Measurements from ENCODE around the gene PHOX2B.

The PHOX2B gene

GRCh38 chr4:41763729-41764128, 15.2 kb upstream of the PHOX2B start:
- no peak overlapping the region for H3K27ac ChIP-seq (ENCODE audit: low read length)
- H3K4me3 ChIP-seq (ENCODE audit: low read length in 2 of 2) = no peak overlapping the region
- peaks cover 0 to 6% of the 10 kb centered on the region in 2 donors for H3K27me3 ChIP-seq (ENCODE audit: control insufficient read depth in 1 of 2, insufficient read depth in 2 of 2, low read length in 2 of 2)
- peaks cover 0 to 2% of the 10 kb centered on the region in 2 donors for H3K9me3 ChIP-seq (ENCODE audit: control insufficient read depth in 2 of 2, low read length in 2 of 2)
- H3K36me3 ChIP-seq (ENCODE audit: control insufficient read depth in 2 of 2, insufficient read depth in 2 of 2, low read length in 2 of 2) = no peaks in the 10 kb centered on the region
- H3K4me1 ChIP-seq (ENCODE audit: control insufficient read depth, insufficient read depth, low read length) = no peaks in the 10 kb centered on the region
- H3K9ac ChIP-seq (ENCODE audit: low read length in 2 of 2) = no peak overlapping the region

- Histone ChIP-seq H3K4me3 (ENCODE audit: low read length in 2 of 2) (no peak overlapping the region), H3K9me3 (ENCODE audit: control insufficient read depth in 2 of 2, low read length in 2 of 2) (no peaks in the 10 kb centered on the region), H3K27ac (ENCODE audit: low read length) (no peak overlapping the region), H3K27me3 (ENCODE audit: control insufficient read depth in 1 of 2, insufficient read depth in 2 of 2, low read length in 2 of 2) (peaks cover 9 to 14% of the 10 kb centered on the region in 2 donors), H3K4me1 (ENCODE audit: control insufficient read depth, insufficient read depth, low read length) (no peaks in the 10 kb centered on the region), H3K9ac (ENCODE audit: low read length in 2 of 2) (no peak overlapping the region), H3K36me3 (ENCODE audit: control insufficient read depth in 2 of 2, insufficient read depth in 2 of 2, low read length in 2 of 2) (no peaks in the 10 kb centered on the region)
Observed at GRCh38 chr4:41758884-41759283, 10.4 kb upstream of the PHOX2B start.

- no peak overlapping the region for H3K4me3 ChIP-seq (ENCODE audit: low read length in 2 of 2)
- H3K27ac ChIP-seq (ENCODE audit: low read length) = no peak overlapping the region
- peaks cover 14 to 16% of the 10 kb centered on the region in 2 donors for H3K27me3 ChIP-seq (ENCODE audit: control insufficient read depth in 1 of 2, insufficient read depth in 2 of 2, low read length in 2 of 2)
Observed at GRCh38 chr4:41757521-41758156, 9.1 kb upstream of the PHOX2B start.

GRCh38 chr4:41753942-41754341, 5.4 kb upstream of the PHOX2B start:
- no peaks in the 10 kb centered on the region for H3K9me3 ChIP-seq (ENCODE audit: control insufficient read depth in 2 of 2, low read length in 2 of 2)
- no peak overlapping the region for H3K9ac ChIP-seq (ENCODE audit: low read length in 2 of 2)
- no peaks in the 10 kb centered on the region for H3K36me3 ChIP-seq (ENCODE audit: control insufficient read depth in 2 of 2, insufficient read depth in 2 of 2, low read length in 2 of 2)
- no peaks in the 10 kb centered on the region for H3K4me1 ChIP-seq (ENCODE audit: control insufficient read depth, insufficient read depth, low read length)
- H3K27me3 ChIP-seq (ENCODE audit: control insufficient read depth in 1 of 2, insufficient read depth in 2 of 2, low read length in 2 of 2) = peaks cover 29 to 31% of the 10 kb centered on the region in 2 donors
- no peak overlapping the region for H3K27ac ChIP-seq (ENCODE audit: low read length)
- no peak overlapping the region for H3K4me3 ChIP-seq (ENCODE audit: low read length in 2 of 2)

More at GRCh38 chr4:41757521-41758156, 9.1 kb upstream of the PHOX2B start:
- H3K9ac ChIP-seq (ENCODE audit: low read length in 2 of 2) = no peak overlapping the region
- H3K4me1 ChIP-seq (ENCODE audit: control insufficient read depth, insufficient read depth, low read length) = no peaks in the 10 kb centered on the region
- H3K36me3 ChIP-seq (ENCODE audit: control insufficient read depth in 2 of 2, insufficient read depth in 2 of 2, low read length in 2 of 2) = no peaks in the 10 kb centered on the region
- H3K9me3 ChIP-seq (ENCODE audit: control insufficient read depth in 2 of 2, low read length in 2 of 2) = no peaks in the 10 kb centered on the region

- Histone ChIP-seq H3K4me3 (ENCODE audit: low read length in 2 of 2) (no peak overlapping the region), H3K27me3 (ENCODE audit: control insufficient read depth in 1 of 2, insufficient read depth in 2 of 2, low read length in 2 of 2) (peaks cover 38 to 45% of the 10 kb centered on the region in 2 donors)
Observed at GRCh38 chr4:41752081-41752836, 3.7 kb upstream of the PHOX2B start.

GRCh38 chr4:41751449-41752061, 3.0 kb upstream of the PHOX2B start:
- Histone ChIP-seq H3K4me1 (ENCODE audit: control insufficient read depth, insufficient read depth, low read length) (peaks cover 4% of the 10 kb centered on the region), H3K4me3 (ENCODE audit: low read length in 2 of 2) (no peak overlapping the region), H3K9me3 (ENCODE audit: control insufficient read depth in 2 of 2, low read length in 2 of 2) (no peaks in the 10 kb centered on the region), H3K27me3 (ENCODE audit: control insufficient read depth in 1 of 2, insufficient read depth in 2 of 2, low read length in 2 of 2) (peaks cover 45 to 49% of the 10 kb centered on the region in 2 donors), H3K9ac (ENCODE audit: low read length in 2 of 2) (no peak overlapping the region), H3K36me3 (ENCODE audit: control insufficient read depth in 2 of 2, insufficient read depth in 2 of 2, low read length in 2 of 2) (no peaks in the 10 kb centered on the region), H3K27ac (ENCODE audit: low read length) (no peak overlapping the region)

More at GRCh38 chr4:41752081-41752836, 3.7 kb upstream of the PHOX2B start:
- H3K9ac ChIP-seq (ENCODE audit: low read length in 2 of 2) = no peak overlapping the region
- no peak overlapping the region for H3K27ac ChIP-seq (ENCODE audit: low read length)
- no peaks in the 10 kb centered on the region for H3K9me3 ChIP-seq (ENCODE audit: control insufficient read depth in 2 of 2, low read length in 2 of 2)
- peaks cover under 1% of the 10 kb centered on the region for H3K4me1 ChIP-seq (ENCODE audit: control insufficient read depth, insufficient read depth, low read length)
- no peaks in the 10 kb centered on the region for H3K36me3 ChIP-seq (ENCODE audit: control insufficient read depth in 2 of 2, insufficient read depth in 2 of 2, low read length in 2 of 2)

- Histone ChIP-seq H3K27ac (ENCODE audit: low read length) (no peak overlapping the region), H3K36me3 (ENCODE audit: control insufficient read depth in 2 of 2, insufficient read depth in 2 of 2, low read length in 2 of 2) (no peaks in the 10 kb centered on the region), H3K27me3 (ENCODE audit: control insufficient read depth in 1 of 2, insufficient read depth in 2 of 2, low read length in 2 of 2) (peaks cover 50% of the 10 kb centered on the region in 2 donors), H3K9me3 (ENCODE audit: control insufficient read depth in 2 of 2, low read length in 2 of 2) (no peaks in the 10 kb centered on the region), H3K4me3 (ENCODE audit: low read length in 2 of 2) (no peak overlapping the region), H3K9ac (ENCODE audit: low read length in 2 of 2) (no peak overlapping the region), H3K4me1 (ENCODE audit: control insufficient read depth, insufficient read depth, low read length) (peaks cover 4% of the 10 kb centered on the region)
Observed at GRCh38 chr4:41750626-41751448, 2.3 kb upstream of the PHOX2B start.

- H3K27me3 ChIP-seq (ENCODE audit: control insufficient read depth in 1 of 2, insufficient read depth in 2 of 2, low read length in 2 of 2) = peaks cover 50 to 56% of the 10 kb centered on the region in 2 donors
- no peak overlapping the region for H3K9ac ChIP-seq (ENCODE audit: low read length in 2 of 2)
- peaks cover 4% of the 10 kb centered on the region for H3K4me1 ChIP-seq (ENCODE audit: control insufficient read depth, insufficient read depth, low read length)
- H3K36me3 ChIP-seq (ENCODE audit: control insufficient read depth in 2 of 2, insufficient read depth in 2 of 2, low read length in 2 of 2) = no peaks in the 10 kb centered on the region
- H3K9me3 ChIP-seq (ENCODE audit: control insufficient read depth in 2 of 2, low read length in 2 of 2) = no peaks in the 10 kb centered on the region
- H3K27ac ChIP-seq (ENCODE audit: low read length) = no peak overlapping the region
- no peak overlapping the region for H3K4me3 ChIP-seq (ENCODE audit: low read length in 2 of 2)
Observed at GRCh38 chr4:41750121-41750625, 1.6 kb upstream of the PHOX2B start.

GRCh38 chr4:41749631-41750039, 1.1 kb upstream of the PHOX2B start:
- peaks cover 4% of the 10 kb centered on the region for H3K4me1 ChIP-seq (ENCODE audit: control insufficient read depth, insufficient read depth, low read length)
- H3K27me3 ChIP-seq (ENCODE audit: control insufficient read depth in 1 of 2, insufficient read depth in 2 of 2, low read length in 2 of 2) = peaks cover 54 to 61% of the 10 kb centered on the region in 2 donors

GRCh38 chr4:41748074-41748570, 403 bp downstream of the PHOX2B start:
- Histone ChIP-seq H3K4me1 (ENCODE audit: control insufficient read depth, insufficient read depth, low read length) (peaks cover 4% of the 10 kb centered on the region), H3K9me3 (ENCODE audit: control insufficient read depth in 2 of 2, low read length in 2 of 2) (peaks cover 0 to 3% of the 10 kb centered on the region in 2 donors), H3K4me3 (ENCODE audit: low read length in 2 of 2) (no peak overlapping the region), H3K27me3 (ENCODE audit: control insufficient read depth in 1 of 2, insufficient read depth in 2 of 2, low read length in 2 of 2) (peaks cover 62 to 67% of the 10 kb centered on the region in 2 donors), H3K9ac (ENCODE audit: low read length in 2 of 2) (no peak overlapping the region), H3K27ac (ENCODE audit: low read length) (no peak overlapping the region), H3K36me3 (ENCODE audit: control insufficient read depth in 2 of 2, insufficient read depth in 2 of 2, low read length in 2 of 2) (no peaks in the 10 kb centered on the region)

More at GRCh38 chr4:41749631-41750039, 1.1 kb upstream of the PHOX2B start:
- peaks cover 0 to under 1% of the 10 kb centered on the region in 2 donors for H3K9me3 ChIP-seq (ENCODE audit: control insufficient read depth in 2 of 2, low read length in 2 of 2)
- H3K27ac ChIP-seq (ENCODE audit: low read length) = no peak overlapping the region
- no peak overlapping the region for H3K9ac ChIP-seq (ENCODE audit: low read length in 2 of 2)
- H3K36me3 ChIP-seq (ENCODE audit: control insufficient read depth in 2 of 2, insufficient read depth in 2 of 2, low read length in 2 of 2) = no peaks in the 10 kb centered on the region
- no peak overlapping the region for H3K4me3 ChIP-seq (ENCODE audit: low read length in 2 of 2)

All from stomach smooth muscle (tissue), 2 donors.